Measurements from ENCODE around the gene OLFM1. TPM values are rescaled to one million over a fixed set of nuclear protein-coding genes. Genes with fewer than 3 reads are reported as not detected.

The OLFM1 gene
- total RNA-seq, 2 donors from 2014 or later, result 6.3 to 7.8 TPM

DNA sequence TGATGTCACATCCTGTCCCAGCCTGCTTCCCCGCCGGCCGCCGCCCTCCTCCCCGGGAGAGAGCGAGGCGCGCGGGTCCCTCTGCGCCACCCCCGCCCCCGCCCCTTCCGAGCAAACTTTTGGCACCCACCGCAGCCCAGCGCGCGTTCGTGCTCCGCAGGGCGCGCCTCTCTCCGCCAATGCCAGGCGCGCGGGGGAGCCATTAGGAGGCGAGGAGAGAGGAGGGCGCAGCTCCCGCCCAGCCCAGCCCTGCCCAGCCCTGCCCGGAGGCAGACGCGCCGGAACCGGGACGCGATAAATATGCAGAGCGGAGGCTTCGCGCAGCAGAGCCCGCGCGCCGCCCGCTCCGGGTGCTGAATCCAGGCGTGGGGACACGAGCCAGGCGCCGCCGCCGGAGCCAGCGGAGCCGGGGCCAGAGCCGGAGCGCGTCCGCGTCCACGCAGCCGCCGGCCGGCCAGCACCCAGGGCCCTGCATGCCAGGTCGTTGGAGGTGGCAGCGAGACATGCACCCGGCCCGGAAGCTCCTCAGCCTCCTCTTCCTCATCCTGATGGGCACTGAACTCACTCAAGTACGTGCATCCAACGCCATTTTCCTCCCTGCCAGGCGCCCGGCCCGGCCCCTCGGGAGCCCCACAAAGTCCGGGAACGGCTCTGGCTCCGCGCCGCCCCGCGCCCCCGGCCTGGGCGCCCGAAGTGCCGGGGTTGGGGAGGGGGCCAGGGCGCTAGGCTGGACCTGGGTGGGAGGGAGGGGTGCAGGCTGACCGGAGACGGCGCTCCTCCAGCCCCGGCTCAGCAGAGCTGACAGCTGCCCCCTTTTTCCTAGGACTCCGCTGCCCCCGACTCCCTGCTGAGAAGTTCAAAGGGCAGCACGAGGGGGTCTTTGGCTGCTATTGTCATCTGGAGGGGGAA, 12.0 kb upstream of the OLFM1 start:
- Histone ChIP-seq H3K27ac (no peak overlapping the region), H3K27me3 (no peaks in the 10 kb centered on the region), H3K4me3 (peak overlapping the region; percentile 21 to 31), H3K36me3 (replicated peaks in 1 of 2; ENCODE audit: insufficient read depth in 1 of 2, low read depth in 2 of 2) (no peaks in the 10 kb centered on the region), H3K4me1 (peaks cover 19% of the 10 kb centered on the region), H3K9me3 (no peaks in the 10 kb centered on the region)
- peak; percentile 79 for ATAC-seq
- intact Hi-C loops (cut with DNase I), result no loop called here
- DNase-seq, result peak; percentile 38 to 61 (median 46)
- TF ChIP-seq, protein P1, sequence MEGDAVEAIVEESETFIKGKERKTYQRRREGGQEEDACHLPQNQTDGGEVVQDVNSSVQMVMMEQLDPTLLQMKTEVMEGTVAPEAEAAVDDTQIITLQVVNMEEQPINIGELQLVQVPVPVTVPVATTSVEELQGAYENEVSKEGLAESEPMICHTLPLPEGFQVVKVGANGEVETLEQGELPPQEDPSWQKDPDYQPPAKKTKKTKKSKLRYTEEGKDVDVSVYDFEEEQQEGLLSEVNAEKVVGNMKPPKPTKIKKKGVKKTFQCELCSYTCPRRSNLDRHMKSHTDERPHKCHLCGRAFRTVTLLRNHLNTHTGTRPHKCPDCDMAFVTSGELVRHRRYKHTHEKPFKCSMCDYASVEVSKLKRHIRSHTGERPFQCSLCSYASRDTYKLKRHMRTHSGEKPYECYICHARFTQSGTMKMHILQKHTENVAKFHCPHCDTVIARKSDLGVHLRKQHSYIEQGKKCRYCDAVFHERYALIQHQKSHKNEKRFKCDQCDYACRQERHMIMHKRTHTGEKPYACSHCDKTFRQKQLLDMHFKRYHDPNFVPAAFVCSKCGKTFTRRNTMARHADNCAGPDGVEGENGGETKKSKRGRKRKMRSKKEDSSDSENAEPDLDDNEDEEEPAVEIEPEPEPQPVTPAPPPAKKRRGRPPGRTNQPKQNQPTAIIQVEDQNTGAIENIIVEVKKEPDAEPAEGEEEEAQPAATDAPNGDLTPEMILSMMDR (IDR thresholded peaks at IDR 0.05), result no peak
- TF ChIP-seq POLR2A (IDR thresholded peaks at IDR 0.05), result peak in 2 of 3 donors; percentile 16 to 21
- WGBS, 2 donors, result 0 to 1% methylated on average over 8 to 84 of the region's 90 CpGs

DNA sequence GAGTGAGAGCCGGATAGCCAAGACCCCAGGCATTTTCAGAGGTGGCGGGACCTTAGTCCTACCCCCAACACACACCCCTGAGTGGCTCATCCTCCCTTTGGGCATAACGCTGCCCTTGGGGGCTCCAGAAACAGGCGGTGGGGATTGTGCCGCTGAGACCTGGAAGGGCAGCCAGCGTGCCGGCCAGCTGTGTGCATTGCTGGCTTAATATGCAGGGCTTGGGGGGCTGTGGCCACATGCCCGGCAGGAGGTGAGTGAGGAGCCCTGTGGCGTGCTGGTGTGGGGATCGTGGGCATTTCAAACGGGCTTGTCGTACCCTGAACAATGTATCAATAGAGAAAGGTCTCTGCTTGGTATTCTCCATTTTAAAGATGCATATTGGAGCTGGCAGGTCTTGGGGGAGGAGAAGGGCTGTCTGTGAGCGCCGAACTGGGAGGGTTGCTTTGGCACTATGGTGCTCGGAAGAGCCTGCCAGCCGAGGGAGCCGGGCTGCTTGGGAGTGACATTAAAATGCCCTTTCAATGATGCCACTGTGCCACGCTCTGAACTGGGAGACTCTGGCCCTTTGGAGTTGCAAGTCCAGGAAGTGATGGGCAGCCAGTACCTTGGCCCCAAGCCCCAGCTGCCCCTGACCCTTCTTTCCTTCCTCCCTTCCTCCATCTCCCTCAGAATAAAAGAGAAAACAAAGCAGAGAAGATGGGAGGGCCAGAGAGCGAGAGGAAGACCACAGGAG, 11.2 kb upstream of the OLFM1 start:
- 25 to 54% methylated on average over 12 to 19 of the region's 19 CpGs for WGBS, 2 donors

DNA sequence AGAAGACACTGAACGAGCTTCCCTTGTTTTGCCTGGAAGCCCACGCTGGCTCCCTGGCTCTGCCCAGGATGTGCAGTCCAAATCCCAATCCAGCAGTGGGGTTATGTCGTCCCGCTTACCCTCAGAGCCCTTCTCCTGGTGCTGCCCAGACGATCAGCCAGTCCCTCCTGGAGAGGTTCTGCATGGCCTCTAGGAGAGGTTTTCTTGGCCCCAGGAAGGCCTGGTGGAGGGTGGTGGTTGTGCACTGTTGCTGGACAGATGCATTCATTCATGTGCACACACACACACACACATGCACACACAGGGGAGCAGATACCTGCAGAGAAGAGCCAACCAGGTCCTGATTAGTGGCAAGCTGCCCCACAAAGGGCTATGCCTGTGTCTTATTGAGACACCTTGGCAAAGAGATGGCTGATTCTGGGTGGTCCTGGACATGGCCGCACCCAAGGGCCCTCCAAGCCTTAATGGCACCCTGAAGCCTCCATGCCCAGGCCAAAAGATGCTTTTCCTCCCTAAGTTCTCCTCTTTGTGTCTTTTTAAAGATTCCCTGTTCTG, 10.5 kb upstream of the OLFM1 start:
- intact Hi-C loops (cut with DNase I), result no loop called here
- ATAC-seq, result no peak
- TF ChIP-seq POLR2A (IDR thresholded peaks at IDR 0.05), result no peak
- TF ChIP-seq, protein P1 (IDR thresholded peaks at IDR 0.05), result no peak
- Histone ChIP-seq H3K4me1 (peaks cover 19% of the 10 kb centered on the region), H3K9me3 (no peaks in the 10 kb centered on the region), H3K4me3 (no peak overlapping the region), H3K36me3 (replicated peaks in 1 of 2; ENCODE audit: insufficient read depth in 1 of 2, low read depth in 2 of 2) (no peaks in the 10 kb centered on the region), H3K27me3 (no peaks in the 10 kb centered on the region), H3K27ac (no peak overlapping the region)
- no peak for DNase-seq
- WGBS, 2 donors, result 76 to 84% methylated on average over 5 of the region's 6 CpGs

More for the DNA sequence above, 11.2 kb upstream of the OLFM1 start:
- intact Hi-C loops (cut with DNase I), result no loop called here
- Histone ChIP-seq H3K9me3 (no peaks in the 10 kb centered on the region), H3K27me3 (no peaks in the 10 kb centered on the region), H3K27ac (no peak overlapping the region), H3K4me1 (peaks cover 19% of the 10 kb centered on the region), H3K4me3 (peak overlapping the region in 1 of 2 donors; percentile 31), H3K36me3 (replicated peaks in 1 of 2; ENCODE audit: insufficient read depth in 1 of 2, low read depth in 2 of 2) (no peaks in the 10 kb centered on the region)
- DNase-seq (no peak), ATAC-seq (no peak)
- TF ChIP-seq POLR2A (IDR thresholded peaks at IDR 0.05), result no peak
- TF ChIP-seq, protein P1 (IDR thresholded peaks at IDR 0.05), result no peak

DNA sequence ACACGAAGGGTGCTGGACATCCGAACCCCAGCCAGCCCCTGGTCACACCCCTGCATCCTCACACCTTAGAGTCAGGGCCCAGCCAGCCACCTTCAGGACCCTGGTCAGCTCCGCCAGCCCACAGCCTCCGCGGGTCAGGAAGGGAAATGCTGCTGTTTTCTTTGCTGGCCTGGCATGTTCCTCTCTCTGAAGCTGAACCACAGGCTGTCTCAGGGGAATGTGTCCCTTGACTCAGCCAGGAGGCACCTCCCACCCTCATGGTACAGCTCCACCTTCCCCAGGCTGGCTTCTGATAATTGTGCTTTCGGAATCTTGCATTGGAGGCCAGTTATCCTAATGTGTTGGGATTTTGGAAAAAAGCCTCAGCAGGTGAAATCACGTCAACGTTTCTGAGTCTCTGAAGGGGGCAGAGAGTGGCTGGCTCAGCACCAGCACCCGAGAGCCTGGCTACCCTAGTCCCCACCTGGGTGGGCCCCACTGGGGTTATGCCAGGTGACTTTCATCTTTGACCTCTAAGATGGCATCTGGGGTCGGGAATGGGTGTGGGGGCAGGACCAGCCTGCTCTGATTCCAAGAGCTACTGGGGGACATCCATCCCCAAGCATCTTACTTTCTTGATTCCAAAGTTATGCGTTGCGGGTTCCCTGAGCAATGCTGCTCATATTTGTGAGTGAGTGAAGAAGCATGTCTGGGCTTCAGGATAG, 9.8 kb upstream of the OLFM1 start:
- H3K27ac ChIP-seq, result no peak overlapping the region
- no peak for ATAC-seq
- DNase-seq, result peak in 1 of 4 donors; percentile 14
- H3K27me3 ChIP-seq, result no peaks in the 10 kb centered on the region
- 50 to 57% methylated on average over 7 to 12 of the region's 12 CpGs for WGBS, 2 donors
- TF ChIP-seq POLR2A (IDR thresholded peaks at IDR 0.05), result no peak
- intact Hi-C loops (cut with DNase I), result no loop called here
- H3K36me3 ChIP-seq (replicated peaks in 1 of 2; ENCODE audit: insufficient read depth in 1 of 2, low read depth in 2 of 2), result no peaks in the 10 kb centered on the region
- peaks cover 19% of the 10 kb centered on the region for H3K4me1 ChIP-seq
- H3K4me3 ChIP-seq, result no peak overlapping the region
- no peaks in the 10 kb centered on the region for H3K9me3 ChIP-seq

Measured in body of pancreas (tissue), 4 donors.